Neural cell (in vitro differentiated cells): ENCODE data around the gene TMEM218. TPM values are rescaled to one million over a fixed set of nuclear protein-coding genes. Genes with fewer than 3 reads are reported as not detected.

Experiments used
- H2AFZ ChIP-seq: fragments of 200-600, 300-800 bp; sonication (generic), shearing (Covaris generic); 2 replicates; pipeline ENCODE4 v1.6.0; 2014; ENCODE audit warnings: low read depth, mild to moderate bottlenecking, antibody characterized with exemption, low read length, moderate library complexity
- H3F3A ChIP-seq: fragments of 200-600 bp; shearing (Covaris generic); 2 replicates; pipeline ENCODE4 v1.6.1; 2016; ENCODE audit warnings: mild to moderate bottlenecking, moderate library complexity, mixed read lengths, antibody characterized with exemption, low read length; ENCODE audit not compliant: insufficient read depth, poor library complexity, severe bottlenecking
- H3K27ac ChIP-seq: fragments of 200-600, 300-800 bp; sonication (generic), shearing (Covaris generic); 2 replicates; pipeline ENCODE4 v1.5.1; 2014; ENCODE audit warnings: mild to moderate bottlenecking, low read length, moderate library complexity
- H3K27me3 ChIP-seq: fragments of 300-800, 200-600 bp; sonication (generic), shearing (Covaris generic); 2 replicates; pipeline ENCODE4 v1.6.0; 2014; ENCODE audit warnings: mild to moderate bottlenecking, low read depth, low read length, moderate library complexity; ENCODE audit not compliant: insufficient read depth
- H3K36me3 ChIP-seq: fragments of 300-800, 200-600 bp; sonication (generic), shearing (Covaris generic); 2 replicates; pipeline ENCODE4 v1.5.1; 2014; ENCODE audit warnings: mild to moderate bottlenecking, antibody characterized with exemption, low read length, moderate library complexity; ENCODE audit not compliant: insufficient read depth
- H3K4me2 ChIP-seq: fragments of 300-800, 200-600 bp; sonication (generic), shearing (Covaris generic); 2 replicates; pipeline ENCODE4 v1.6.0; 2014; ENCODE audit warnings: mild to moderate bottlenecking, low read length
- H3K4me3 ChIP-seq: fragments of 300-800, 200-600 bp; sonication (generic), shearing (Covaris generic); 2 replicates; pipeline ENCODE4 v1.5.1; 2014; ENCODE audit warnings: mild to moderate bottlenecking, low read length, moderate library complexity
- H3K79me2 ChIP-seq: fragments of 200-600 bp; shearing (Covaris generic); replicated peaks from 2 replicates; pipeline ENCODE4 v1.6.0; 2014; ENCODE audit warnings: mild to moderate bottlenecking, low read length, moderate library complexity; ENCODE audit not compliant: insufficient read depth
- H3K9ac ChIP-seq: fragments of 300-800, 200-600 bp; sonication (generic), shearing (Covaris generic); 2 replicates; pipeline ENCODE4 v1.6.1; 2016; ENCODE audit warnings: mild to moderate bottlenecking, low read length, mixed read lengths
- H3K9me2 ChIP-seq: fragments of 200-600 bp; shearing (Covaris generic); 2 replicates; pipeline ENCODE4 v1.6.1; 2016; ENCODE audit warnings: mild to moderate bottlenecking, low read length, mixed read lengths; ENCODE audit not compliant: insufficient read depth
- H3K9me3 ChIP-seq: fragments of 200-600, 300-800 bp; sonication (generic), shearing (Covaris generic); 2 replicates; pipeline ENCODE4 v1.6.1; 2016; ENCODE audit warnings: mild to moderate bottlenecking, mixed run types, low read length, moderate library complexity, mixed read lengths
- H4K20me1 ChIP-seq: fragments of 200-600 bp; shearing (Covaris generic); 2 replicates; pipeline ENCODE4 v1.6.1; 2016; ENCODE audit warnings: mild to moderate bottlenecking, mixed run types; ENCODE audit not compliant: insufficient read depth
- EP300 ChIP-seq: fragments of 450-650 bp; conservative IDR thresholded peaks from 2 replicates; pipeline ENCODE4 v1.6.1; 2014; ENCODE audit warnings: antibody characterized with exemption, mild to moderate bottlenecking, moderate library complexity; ENCODE audit not compliant: poor library complexity, severe bottlenecking
- EZH2 ChIP-seq: fragments of 200-600, 300-800 bp; shearing (Covaris generic), sonication (generic); IDR thresholded peaks from 2 replicates; pipeline ENCODE4 v1.6.1; 2014; ENCODE audit warnings: antibody characterized with exemption, low read length, borderline replicate concordance, mild to moderate bottlenecking; ENCODE audit not compliant: insufficient read depth, poor library complexity, severe bottlenecking
- MXI1 ChIP-seq: fragments of 450-650 bp; conservative IDR thresholded peaks from 2 replicates; pipeline ENCODE4 v1.6.1; 2014; ENCODE audit warnings: antibody characterized with exemption, mild to moderate bottlenecking; ENCODE audit not compliant: poor library complexity, severe bottlenecking
- POLR2AphosphoS5 ChIP-seq: IDR thresholded peaks from 2 replicates; pipeline ENCODE4 v1.6.1; 2012
- RAD21 ChIP-seq: fragments of 450-650 bp; conservative IDR thresholded peaks from 2 replicates; pipeline ENCODE4 v1.6.1; 2014; ENCODE audit warnings: antibody characterized with exemption, mild to moderate bottlenecking, moderate library complexity
- SMC3 ChIP-seq: fragments of 450-650 bp; conservative IDR thresholded peaks from 2 replicates; pipeline ENCODE4 v1.6.1; 2014; ENCODE audit warnings: antibody characterized with exemption, mild to moderate bottlenecking, moderate library complexity; ENCODE audit not compliant: poor library complexity
- TAF1 ChIP-seq: IDR thresholded peaks from 2 replicates; pipeline ENCODE4 v1.6.1; 2012; ENCODE audit warnings: low read depth
- polyA plus RNA-seq: library from polyadenylated mRNA; depleted of rRNA; stranded (reverse); fragments of >200 nt; gene quantifications from 2 replicates; pipeline ENCODE4 v1.2.3, GENCODE V29; 2014
- TF ChIP-seq, protein P1 (sequence below): IDR thresholded peaks from 2 replicates; pipeline ENCODE4 v1.6.1; 2012; ENCODE audit warnings: borderline replicate concordance
- TF ChIP-seq, protein P2 (sequence below): fragments of 450-650 bp; IDR thresholded peaks from 2 replicates; pipeline ENCODE4 v1.5.1; 2014; ENCODE audit warnings: antibody characterized with exemption, mild to moderate bottlenecking, moderate library complexity; ENCODE audit not compliant: poor library complexity, severe bottlenecking

The TMEM218 gene
- polyA plus RNA-seq, 1 donor from 2014 or later, result 70.0 TPM

DNA sequence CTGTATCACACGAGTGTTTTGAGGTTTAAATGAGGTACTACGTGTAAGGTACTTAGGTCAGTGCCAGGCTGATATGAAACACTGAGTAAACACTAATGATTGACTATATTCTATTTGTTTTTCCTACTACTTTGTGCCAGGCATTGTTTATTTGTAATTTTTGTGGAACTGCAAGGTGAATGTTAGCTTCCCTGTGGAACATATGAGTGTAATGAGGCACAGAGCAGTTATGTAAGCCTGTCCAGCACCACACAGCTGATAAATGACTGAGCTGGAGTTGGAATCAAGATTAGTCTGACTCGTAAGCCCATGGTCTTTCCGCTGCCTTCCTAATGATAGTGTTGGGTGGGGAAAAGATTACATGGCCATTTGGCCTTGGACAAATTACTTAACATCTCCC lies 42.4 kb downstream of the TMEM218 start:
- H4K20me1 ChIP-seq, result no peaks in the 10 kb centered on the region
- no peaks in the 10 kb centered on the region for H3F3A ChIP-seq
- no peak overlapping the region for H3K27ac ChIP-seq
- H3K27me3 ChIP-seq, result peaks cover 23% of the 10 kb centered on the region
- no peak overlapping the region for H2AFZ ChIP-seq
- no peaks in the 10 kb centered on the region for H3K79me2 ChIP-seq
- no peaks in the 10 kb centered on the region for H3K9me3 ChIP-seq
- no peaks in the 10 kb centered on the region for H3K9me2 ChIP-seq
- no peak overlapping the region for H3K4me3 ChIP-seq
- no peak overlapping the region for H3K4me2 ChIP-seq
- TF ChIP-seq MXI1, result no peak
- no peak overlapping the region for H3K9ac ChIP-seq
- no peaks in the 10 kb centered on the region for H3K36me3 ChIP-seq

DNA sequence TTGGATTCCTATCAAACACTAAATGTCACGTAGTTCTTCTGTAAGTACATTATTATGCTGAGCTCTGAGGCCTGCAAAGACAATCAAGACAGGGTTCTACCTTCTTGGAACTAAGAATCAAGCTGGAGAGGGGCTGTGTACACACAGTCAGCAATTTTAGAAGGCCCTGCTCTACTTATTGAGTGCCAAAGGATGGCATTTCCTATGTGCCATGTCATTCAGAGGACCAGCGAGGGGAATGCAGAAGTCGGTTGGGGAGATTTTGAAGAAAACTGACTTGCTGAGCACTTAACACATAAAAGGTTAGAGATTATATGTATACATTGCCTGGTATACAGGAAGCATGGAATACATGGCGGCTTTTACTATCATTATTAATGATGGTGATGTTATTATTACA lies 43.1 kb downstream of the TMEM218 start:
- no peak overlapping the region for H3K9ac ChIP-seq
- no peak overlapping the region for H3K4me3 ChIP-seq
- H3K4me2 ChIP-seq, result no peak overlapping the region
- no peaks in the 10 kb centered on the region for H3F3A ChIP-seq
- H3K27ac ChIP-seq, result no peak overlapping the region
- H3K36me3 ChIP-seq, result no peaks in the 10 kb centered on the region
- H3K9me2 ChIP-seq, result no peaks in the 10 kb centered on the region
- TF ChIP-seq RAD21, result no peak
- TF ChIP-seq MXI1, result no peak
- TF ChIP-seq POLR2AphosphoS5, result no peak
- TF ChIP-seq SMC3, result no peak
- no peaks in the 10 kb centered on the region for H3K79me2 ChIP-seq
- no peaks in the 10 kb centered on the region for H3K9me3 ChIP-seq
- H3K27me3 ChIP-seq, result peaks cover 29% of the 10 kb centered on the region
- no peak overlapping the region for H2AFZ ChIP-seq
- H4K20me1 ChIP-seq, result no peaks in the 10 kb centered on the region

DNA sequence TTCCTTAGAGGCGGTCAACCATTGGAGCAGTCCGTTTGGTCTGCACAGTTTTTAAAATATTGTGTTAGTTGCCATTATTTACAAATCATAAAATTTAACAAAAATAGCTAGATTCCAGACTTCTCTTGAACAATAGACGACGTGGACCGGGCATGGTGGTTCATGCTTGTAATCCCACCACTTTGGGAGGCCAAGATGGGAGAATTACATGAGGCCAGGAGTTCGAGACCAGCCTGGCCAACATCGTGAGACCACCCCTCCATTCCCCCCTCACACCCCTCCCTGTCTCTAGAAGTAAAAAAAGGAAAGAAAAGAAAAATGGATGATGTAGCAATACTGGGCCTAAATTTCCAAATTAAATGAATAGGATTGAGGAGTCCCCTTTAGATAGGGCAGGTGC lies 47.4 kb downstream of the TMEM218 start:
- Histone ChIP-seq H3K36me3 (no peaks in the 10 kb centered on the region), H3K79me2 (no peaks in the 10 kb centered on the region), H3K27me3 (peaks cover 55% of the 10 kb centered on the region), H3K9me2 (no peaks in the 10 kb centered on the region), H3K9me3 (no peaks in the 10 kb centered on the region), H3F3A (no peaks in the 10 kb centered on the region), H2AFZ (no peak overlapping the region), H3K4me3 (peak overlapping the region; percentile 66), H3K27ac (no peak overlapping the region), H3K4me2 (no peak overlapping the region), H3K9ac (no peak overlapping the region), H4K20me1 (no peaks in the 10 kb centered on the region)
- TF ChIP-seq RAD21 (no peak), TAF1 (no peak), MXI1 (no peak), POLR2AphosphoS5 (no peak), SMC3 (no peak), EZH2 (no peak), EP300 (no peak)
- TF ChIP-seq, protein P1, sequence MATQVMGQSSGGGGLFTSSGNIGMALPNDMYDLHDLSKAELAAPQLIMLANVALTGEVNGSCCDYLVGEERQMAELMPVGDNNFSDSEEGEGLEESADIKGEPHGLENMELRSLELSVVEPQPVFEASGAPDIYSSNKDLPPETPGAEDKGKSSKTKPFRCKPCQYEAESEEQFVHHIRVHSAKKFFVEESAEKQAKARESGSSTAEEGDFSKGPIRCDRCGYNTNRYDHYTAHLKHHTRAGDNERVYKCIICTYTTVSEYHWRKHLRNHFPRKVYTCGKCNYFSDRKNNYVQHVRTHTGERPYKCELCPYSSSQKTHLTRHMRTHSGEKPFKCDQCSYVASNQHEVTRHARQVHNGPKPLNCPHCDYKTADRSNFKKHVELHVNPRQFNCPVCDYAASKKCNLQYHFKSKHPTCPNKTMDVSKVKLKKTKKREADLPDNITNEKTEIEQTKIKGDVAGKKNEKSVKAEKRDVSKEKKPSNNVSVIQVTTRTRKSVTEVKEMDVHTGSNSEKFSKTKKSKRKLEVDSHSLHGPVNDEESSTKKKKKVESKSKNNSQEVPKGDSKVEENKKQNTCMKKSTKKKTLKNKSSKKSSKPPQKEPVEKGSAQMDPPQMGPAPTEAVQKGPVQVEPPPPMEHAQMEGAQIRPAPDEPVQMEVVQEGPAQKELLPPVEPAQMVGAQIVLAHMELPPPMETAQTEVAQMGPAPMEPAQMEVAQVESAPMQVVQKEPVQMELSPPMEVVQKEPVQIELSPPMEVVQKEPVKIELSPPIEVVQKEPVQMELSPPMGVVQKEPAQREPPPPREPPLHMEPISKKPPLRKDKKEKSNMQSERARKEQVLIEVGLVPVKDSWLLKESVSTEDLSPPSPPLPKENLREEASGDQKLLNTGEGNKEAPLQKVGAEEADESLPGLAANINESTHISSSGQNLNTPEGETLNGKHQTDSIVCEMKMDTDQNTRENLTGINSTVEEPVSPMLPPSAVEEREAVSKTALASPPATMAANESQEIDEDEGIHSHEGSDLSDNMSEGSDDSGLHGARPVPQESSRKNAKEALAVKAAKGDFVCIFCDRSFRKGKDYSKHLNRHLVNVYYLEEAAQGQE, result no peak
- TF ChIP-seq, protein P2, sequence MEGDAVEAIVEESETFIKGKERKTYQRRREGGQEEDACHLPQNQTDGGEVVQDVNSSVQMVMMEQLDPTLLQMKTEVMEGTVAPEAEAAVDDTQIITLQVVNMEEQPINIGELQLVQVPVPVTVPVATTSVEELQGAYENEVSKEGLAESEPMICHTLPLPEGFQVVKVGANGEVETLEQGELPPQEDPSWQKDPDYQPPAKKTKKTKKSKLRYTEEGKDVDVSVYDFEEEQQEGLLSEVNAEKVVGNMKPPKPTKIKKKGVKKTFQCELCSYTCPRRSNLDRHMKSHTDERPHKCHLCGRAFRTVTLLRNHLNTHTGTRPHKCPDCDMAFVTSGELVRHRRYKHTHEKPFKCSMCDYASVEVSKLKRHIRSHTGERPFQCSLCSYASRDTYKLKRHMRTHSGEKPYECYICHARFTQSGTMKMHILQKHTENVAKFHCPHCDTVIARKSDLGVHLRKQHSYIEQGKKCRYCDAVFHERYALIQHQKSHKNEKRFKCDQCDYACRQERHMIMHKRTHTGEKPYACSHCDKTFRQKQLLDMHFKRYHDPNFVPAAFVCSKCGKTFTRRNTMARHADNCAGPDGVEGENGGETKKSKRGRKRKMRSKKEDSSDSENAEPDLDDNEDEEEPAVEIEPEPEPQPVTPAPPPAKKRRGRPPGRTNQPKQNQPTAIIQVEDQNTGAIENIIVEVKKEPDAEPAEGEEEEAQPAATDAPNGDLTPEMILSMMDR, result no peak
